Activated naive CD4-positive, alpha-beta T cell (primary cell): ENCODE measurements around the gene IL36B.
"Not testable (repeated sequence)": the region's sequence is repeated elsewhere in the genome, so short reads cannot be mapped to it uniquely, and the experiment has no call there.

Experiments
- DNase-seq, 4 experiments: peaks; one replicate each; lab custom pipeline; 2025; lab: John Stamatoyannopoulos, UW

IL36B gene

DNA sequence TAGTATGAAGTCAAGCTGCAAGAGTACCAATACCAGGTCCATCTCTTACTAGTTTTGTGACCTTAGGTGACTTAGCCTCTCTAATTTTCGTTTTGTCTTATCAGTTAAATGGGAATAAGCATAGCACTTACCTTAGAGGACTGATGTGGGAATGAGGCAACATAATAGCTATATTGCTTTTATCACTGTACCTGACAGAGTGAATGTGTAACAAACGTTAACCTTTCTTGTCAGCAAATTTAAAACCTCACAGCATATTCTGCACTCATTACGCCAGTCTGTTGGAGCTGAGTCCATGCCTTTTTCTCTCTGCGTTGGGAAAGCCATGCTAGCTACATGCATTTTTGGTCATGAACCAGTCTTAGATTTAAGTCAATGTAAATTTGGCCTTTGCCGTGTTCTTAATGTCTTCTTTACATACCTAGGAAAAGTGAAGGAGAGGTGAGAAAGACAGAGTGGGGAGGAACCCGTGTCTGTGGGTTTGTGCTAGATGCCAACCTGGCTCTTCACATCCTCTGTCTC is at the start of gene IL36B:
IL36B (minus strand) TSS at position 472 of the 522 bp plus-strand sequence.
- no peak for DNase-seq

DNA sequence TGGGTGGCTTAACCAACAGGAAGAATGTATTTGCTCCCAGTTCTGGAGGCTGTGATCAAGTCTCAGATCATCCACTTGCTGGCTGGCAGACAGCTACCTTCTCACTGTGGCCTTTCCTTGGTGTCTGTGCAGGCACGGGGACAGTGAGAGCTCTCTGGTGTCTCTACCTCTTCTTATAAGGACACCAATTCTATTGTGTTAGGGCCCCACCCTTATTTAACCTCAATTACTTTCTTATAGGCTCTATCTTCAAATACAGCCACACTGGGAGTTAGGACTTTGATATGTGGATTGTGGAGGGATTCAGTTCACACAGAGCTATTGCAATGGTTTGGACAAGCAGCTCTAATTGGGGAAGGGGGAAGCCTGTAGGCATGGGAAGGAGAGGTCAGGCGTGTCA is 49.5 kb upstream of the IL36B start:
- DNase-seq, result no peak

DNA sequence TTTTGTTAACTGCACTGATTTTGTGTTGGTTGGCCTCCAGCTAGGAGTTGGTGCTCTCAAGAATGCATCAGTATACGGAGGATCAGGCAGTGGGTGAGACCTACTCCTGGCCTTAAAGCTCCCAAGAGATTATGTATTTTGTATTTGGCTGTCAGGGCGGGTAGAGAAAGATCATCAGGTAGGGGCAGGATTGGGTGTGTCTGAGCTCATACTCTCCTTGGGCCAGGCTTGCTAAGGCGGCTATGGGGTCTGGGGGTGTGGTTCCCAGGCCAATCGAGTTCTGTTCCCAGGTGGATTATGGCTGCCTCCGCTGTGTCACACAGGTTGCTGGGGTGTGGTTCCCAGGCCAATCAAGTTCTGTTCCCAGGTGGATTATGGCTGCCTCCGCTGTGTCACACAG is 45.9 kb upstream of the IL36B start:
- DNase-seq, result no peak

DNA sequence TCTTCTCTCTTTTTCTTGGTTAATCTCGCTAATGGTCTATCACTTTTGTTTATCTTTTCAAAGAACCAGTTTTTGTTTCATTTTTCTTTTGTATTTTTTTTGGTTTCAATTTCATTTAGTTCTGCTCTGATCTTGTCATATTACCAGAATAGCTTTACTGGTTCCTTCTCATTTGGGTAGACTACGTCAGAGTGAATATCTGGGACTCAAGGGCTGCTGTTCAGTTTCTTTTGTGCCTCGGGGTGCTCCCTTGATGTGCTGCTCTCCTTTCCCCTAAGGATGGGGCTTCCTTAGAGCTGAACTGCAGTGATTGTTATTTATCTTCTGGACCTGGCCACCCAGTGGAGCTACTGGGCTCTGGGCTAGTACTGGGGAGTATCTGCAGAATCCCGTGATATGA is 45.4 kb upstream of the IL36B start:
- DNase-seq, result no peak

DNA sequence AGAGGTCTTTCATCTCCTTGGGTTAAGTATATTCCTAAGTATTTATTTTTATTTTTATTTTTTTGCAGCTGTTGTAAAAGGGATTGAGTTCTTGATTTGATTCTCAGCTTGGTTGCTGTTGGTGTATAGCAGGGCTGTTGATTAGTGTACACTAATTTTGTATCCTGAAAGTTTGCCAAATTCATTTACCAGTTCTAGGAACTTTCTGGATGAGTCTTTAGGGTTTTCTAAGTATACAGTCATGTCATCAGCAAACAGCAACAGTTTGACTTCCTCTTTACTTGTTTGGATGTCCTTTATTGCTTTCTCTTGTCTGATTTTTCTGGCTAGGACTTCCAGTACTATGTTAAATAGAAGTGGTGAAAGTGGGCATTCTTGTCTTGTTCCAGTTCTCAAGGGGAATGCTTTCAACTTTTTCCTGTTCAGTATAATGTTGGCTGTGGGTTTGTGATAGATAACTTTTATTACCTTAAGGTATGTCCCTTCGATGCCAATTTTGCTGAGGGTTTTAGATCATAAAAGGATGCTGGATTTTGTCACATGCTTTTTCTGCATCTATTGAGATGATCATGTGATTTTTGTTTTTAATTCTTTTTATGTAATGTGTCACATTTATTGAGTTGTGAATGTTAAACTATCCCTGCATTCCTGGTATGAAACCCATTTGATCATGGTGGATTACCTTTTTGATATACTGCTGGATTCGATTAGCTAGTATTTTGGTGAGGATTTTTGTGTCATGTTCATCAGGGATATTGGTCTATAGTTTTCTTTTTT is 44.4 kb upstream of the IL36B start:
- DNase-seq, result not testable (repeated sequence)

DNA sequence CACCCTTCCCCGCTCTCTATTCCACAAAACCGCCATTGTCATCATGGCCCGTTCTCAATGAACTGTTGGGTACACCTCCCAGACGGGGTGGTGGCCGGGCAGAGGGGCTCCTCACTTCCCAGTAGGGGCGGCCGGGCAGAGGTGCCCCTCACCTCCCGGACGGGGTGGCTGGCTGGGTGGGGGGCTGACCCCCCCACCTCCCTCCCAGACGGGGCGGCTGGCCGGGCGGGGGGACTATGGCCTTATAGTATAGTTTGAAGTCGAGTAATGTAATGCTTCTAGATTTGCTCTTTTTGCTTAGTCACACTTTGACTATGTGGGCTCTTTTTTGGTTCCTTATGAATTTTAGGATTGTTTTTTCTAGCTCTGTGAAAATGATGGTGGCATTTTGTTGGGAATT is 43.6 kb upstream of the IL36B start:
- not testable (repeated sequence) for DNase-seq

DNA sequence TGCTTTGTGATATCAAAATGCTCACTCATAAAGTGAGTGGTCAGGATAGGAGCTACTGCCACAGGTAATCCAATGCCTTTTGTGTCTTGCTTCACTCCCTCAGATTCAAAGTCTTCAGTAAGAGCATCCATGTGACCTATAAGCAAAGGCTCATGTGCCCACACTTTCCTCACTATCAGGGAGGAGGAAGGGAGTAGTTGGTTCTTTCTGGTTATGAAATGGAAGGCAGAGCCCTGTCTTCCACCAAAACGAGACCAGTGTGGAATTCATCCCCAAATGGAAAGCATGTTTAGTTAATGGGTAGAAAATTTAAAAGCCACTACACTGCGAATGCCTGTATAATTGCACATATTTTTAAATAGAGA is 40.9 kb upstream of the IL36B start:
- DNase-seq, result no peak

DNA sequence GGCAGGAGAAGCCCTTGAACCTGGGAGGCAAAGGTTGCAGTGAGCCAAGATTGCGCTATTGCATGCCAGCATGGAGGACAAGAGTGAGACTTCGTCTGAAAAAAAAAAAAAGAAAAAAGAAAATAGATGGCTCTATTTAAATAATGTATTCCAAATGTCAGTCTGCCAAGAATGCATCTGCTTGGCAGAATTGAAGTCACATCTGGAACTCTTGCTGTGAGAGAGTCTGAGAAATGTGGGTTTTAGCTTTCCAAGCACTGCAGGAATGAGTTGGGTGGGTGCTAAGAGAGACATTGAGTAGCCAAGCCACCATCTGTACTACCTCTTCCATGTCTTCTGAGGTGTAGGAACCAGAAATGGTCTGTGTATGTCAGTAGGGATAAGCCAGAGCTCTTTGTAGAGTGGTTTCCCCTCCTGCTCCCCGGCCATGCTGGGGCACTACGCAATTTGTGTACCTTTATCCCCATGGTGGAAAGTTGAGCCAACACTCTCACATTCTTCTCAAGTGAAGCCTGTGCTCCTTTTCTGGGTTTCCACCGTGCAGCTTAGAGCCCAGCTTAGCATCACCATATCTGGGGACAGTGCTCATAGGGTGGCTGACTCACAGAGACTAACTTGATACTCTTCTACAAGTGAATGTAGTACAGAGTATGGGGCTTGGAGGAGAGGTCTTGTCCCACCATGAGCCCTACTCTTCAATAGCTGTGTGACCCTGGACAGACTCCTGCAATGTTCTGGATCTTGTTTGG is 40.4 kb upstream of the IL36B start:
- no peak for DNase-seq

DNA sequence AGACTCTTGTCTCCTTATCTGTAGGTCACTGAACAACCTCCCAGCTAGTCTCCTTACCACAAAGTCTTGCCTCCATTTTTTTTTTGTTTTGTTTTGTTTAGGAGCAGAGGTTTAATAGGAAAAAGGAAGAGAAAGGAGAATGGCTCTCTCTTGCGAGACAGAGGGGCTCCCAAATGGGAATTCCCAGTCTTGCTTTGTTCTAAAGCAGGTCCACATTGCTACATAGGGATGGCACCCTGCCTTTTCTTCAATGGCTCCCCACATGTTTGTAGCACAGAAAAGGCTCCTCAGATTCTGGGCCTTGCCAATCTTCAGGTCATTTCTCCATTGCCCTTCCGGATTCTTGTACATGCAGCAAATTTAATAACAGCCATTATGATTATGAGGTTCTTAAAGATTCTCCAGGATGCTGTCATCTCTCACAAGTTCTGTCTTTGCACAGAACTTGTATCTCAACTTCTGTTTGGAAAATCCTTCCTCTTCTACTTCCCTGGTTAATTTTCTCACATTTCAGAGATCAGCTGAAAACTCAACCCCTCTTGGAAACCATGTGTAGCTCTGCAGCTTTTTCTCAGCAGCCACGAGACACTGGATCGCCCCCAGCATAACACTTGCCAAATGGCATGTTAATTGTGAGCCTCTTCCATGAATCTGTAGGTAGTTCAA is 38.7 kb upstream of the IL36B start:
- DNase-seq, result no peak

DNA sequence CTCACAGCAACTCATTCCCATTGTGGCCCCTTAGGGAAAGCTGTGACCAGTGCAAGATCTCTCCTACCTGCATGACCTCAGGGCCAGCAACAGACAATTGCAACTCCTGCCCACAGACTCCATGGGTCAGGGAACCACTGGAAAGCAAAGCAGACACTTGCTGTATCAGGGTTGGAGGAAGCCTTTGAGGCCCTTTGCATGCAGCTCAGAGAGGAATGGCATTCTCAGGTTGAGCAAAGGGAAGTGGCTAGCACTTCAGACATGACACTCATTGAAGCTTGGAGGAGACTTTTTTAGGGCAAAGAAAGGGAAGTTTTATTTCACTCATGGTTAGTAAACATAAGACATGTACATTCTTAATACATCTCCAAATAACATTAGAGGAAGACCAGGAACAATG is 37.2 kb upstream of the IL36B start:
- DNase-seq, result no peak

DNA sequence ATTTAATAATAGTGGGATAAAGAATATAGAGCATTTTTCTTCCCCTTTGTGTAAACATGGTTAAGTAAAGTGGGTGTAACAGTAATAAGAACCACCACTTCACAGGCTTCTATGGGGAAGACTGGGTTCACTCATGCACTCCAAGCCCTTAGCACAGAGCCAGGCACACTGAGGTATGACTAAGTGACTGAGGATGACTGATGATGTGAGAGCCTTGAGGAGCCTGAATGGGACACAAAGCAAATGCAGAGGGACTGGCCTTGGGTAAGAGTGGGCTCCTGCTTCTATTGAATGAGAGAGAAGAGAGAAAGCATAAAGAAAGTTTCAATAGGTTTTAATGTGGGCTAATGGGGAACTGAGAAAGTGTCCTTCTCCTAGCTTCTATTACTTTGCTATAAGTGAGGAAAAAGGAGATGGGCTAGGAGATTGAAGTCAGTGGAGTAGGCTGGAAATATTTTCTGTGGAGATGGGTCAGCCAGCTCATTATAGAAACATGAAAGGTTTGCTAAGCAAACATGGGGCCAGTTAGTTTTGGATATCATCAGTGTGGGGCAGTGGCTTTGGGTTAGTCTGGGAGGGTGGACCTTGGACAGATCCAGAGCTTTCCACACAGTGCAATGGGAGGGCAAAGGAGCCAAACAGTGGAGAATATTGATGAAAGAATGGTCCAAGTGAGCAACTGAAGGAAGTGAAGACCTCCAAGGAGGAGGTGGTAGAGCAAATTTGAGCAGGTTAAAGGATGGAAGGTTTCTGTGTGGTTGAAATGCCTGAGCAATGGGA is 35.7 kb upstream of the IL36B start:
- no peak for DNase-seq

DNA sequence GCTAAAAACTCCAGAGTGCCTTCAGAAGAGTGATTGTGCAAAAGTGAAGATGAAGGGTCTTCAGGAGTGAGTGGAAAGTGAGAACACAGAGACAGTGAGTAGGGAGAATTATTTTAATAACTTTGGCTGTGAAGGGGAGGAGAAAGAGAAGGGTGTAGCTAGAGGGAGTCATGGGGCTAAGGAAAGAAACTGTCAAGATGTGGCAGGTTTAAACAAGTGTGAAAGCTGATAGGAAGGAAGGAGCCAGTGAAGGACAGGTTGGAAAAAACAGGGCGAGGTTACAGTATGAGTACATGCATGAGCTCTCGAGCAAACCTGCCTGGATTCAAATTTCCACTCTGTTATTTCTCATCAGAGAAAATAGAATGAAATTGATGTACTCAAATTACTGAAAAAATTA is 32.9 kb upstream of the IL36B start:
- DNase-seq, result no peak

DNA sequence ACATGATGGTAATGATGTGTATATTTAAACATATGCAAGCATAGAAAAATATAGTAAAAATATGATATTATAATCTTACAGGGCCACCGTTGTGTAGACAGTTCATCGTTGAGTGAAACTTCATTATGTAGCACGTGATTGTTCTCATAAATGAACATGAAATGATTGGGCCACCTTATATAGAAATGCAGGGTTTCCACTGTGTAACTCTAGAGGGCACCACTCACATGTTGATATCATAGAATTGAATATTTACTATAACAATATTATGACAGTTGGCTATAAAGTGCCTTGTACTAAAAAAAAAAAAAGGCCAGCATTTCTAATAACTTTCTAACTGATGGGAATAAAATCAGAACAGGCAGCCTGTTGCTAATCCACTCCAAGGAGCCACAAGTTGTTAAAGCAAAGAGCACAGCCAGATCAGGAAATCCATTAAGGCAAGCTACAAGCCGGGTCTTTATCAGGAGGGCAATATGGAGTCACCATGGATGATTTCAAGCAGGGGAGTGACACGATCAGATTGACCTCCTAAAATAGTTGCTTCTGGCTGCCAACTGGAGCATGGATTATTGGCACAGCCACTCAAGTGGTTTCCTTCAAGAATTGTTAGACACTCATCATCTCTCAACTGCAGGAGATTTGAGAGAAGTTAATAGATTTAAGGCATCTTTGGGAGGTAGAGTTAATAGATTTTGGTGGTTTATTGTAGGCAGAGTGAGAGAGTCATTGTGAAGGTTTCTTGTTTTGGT is 31.8 kb upstream of the IL36B start:
- no peak for DNase-seq

DNA sequence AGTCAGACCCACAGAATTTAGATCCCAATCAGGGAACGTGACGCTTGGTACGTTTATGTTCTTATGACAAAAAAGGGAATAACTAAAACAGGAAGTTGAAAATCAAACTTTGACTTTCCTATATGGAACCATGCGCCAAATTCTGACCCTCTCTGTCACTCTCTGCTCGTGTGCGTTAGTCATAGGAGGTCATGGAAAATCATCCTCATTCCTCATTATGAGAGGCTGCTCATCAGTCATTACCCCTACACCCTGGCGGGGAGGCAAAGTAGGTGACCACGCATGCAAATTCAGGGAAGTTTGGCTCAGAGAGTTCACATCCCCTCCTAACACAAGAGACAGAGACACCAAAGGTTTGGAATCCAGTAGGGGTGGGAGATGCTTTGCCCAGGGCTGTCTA is 30.6 kb upstream of the IL36B start:
- no peak for DNase-seq

DNA sequence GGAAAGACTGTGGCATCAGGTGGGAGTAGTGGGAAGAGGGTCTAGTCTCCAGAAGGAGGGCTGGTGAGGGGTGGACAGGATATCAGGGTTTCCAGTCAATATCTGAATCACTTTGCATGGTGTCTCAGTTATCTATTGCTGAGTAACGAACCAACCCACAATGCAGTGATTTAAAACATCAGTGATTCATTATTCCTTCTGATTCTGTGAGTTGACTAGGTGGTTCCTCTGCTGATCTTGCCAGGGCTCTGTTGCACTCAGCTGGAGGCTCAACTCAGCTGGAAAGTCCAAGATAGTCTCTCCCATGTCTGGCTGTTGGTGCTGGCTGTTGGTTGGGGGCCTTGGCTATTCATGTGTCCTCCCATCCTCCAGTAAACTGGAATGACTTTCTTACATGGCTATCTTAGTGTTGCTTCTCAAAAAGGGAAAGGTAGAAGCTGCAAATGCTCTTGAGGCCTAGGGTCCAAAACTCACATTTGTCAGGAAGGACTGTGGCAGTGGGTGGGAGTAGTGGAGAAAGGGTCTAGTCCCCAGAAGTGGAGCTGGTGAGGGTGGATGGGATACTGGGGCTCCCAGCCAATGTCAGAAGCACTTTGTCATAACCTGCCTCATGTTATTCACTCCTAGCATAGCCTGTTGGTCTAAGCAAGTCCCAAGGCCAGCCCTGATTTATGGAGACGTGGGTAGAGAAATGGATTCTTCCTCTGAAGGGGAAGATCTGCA is 29.0 kb upstream of the IL36B start:
- no peak for DNase-seq

DNA sequence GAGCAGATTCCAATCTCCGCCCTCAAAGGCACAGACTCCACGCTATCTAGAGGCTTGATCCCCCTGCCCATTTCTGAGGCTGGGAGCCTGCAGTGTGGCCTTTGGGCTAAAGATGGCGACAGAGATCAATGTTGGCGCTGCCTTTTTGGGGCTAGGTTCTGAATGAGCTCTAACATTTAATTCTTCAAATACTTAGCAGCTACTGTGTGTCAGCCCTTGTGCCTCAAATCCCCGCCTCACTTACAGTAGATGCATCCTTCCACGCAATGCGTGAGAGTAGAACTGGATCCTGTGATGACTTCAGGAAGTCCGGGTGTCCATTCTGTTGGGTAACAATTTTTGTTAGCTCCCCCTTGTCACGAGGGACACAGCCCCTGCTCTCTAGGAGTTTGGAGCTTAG is 27.5 kb upstream of the IL36B start:
- DNase-seq, result peak in 3 of 4 experiments; percentile 11 to 28 (median 16)

DNA sequence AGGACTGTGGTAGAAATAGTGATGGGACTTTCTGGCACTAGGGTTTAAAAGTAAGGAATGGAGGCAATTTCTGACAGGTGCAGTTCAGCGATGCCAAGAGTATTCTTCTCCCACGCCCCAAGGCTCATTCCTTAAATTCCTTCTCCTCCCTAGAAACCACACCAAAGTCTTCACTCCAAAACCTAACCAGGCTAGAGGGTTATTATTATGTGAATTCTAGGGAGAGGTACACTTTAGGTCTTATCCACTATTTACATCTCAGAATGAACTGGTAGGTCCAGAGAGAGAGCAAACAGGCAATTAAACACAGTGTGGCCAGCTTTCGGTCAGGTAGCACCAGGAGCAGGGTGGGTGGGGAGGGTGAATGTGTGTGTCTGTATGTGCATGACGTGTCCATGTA is 26.5 kb upstream of the IL36B start:
- DNase-seq, result no peak

DNA sequence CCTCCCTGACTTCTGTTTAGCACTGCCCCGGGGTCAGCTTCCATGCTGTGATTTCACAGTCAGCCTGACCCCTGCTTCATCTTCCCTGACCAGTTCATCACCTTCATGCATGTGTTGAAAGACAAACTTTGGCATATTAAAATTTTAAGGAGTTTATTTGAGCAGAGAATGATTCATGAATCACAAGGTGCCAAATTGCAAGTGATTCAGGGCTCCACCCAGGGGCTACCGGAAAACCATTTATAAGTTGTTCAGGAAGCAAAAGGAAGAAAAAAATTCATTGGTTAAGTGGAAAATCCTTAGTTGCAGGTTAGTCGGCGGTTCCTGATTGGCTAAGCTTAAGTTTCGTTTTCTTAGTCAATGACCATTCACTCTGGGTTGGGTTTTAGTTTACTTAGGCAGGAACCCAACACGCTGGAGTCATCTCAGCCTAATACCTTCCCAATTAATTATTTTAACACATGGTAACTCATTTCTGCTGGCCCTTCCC is 25.7 kb upstream of the IL36B start:
- no peak for DNase-seq

DNA sequence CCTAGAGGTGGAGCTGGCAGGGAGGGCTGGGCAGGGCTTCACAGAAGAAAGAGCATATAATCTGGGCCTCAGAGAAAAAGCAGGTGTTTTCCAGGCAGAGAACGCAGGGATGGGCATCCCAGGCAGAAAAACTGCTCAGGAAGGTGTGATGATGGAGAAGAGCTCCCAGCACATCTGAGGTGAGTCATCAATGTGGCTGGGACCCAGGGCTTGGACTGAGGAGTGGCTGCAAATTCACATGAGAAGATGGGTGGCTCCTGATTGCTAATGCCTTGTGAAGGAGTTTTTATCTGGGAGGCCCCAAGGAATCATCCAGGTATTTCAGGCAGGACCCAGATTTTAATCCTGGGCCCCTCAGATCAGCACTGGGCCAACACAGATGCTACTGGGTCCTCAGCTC is 25.3 kb upstream of the IL36B start:
- DNase-seq, result no peak

DNA sequence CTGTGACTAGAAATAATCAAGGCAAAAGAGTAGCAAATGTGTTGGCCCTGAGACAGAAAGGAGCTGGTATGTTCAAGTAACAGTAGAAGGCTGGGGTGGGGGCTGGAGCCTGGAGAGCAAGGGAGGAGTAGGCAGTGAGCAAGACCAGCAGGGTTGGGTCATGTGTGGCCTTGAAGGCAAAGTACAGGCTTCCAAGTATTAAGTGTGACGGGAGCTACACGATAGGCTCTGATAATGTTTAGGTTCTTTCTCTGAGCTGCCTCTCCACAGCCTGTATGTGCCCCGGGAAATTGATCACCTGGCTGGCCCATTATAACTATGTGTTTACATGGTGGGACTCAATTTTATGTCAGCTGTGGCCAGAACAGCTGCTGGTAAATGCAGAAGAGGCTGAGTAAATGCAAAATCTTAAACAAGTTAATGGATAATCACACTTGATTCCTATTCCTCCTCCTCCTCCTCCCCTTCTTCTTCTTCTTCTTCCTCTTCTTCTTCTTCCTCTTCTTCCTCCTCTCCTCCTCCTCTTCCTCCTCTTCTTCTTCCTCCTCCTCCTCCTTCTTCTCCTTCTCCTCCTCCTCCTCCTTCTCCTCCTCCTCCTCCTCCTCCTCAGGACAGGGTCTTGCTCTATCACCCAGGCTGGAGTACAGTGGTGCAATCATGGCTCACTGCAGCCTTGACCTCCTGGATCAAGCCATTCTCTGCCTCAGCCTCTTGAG is 24.4 kb upstream of the IL36B start:
- no peak for DNase-seq
